Stimulated activated CD4-positive, alpha-beta T cell treated with anti-CD3 and anti-CD28 coated beads, Interleukin-4, amount 100 ng/mL, for 4 hours (primary cell): ENCODE results near the gene B4GALT6.

ENCODE experiments used
- DNase-seq, 2 experiments: peaks; one replicate each; pipeline ENCODE4 v3.0.0-alpha.2; 2020

Gene B4GALT6

GRCh38 chr18:31591113-31591512, 93.3 kb downstream of the B4GALT6 start:
- no peak for DNase-seq

- no peak for DNase-seq
Measured at GRCh38 chr18:31590570-31590969, 93.8 kb downstream of the B4GALT6 start.

DNA sequence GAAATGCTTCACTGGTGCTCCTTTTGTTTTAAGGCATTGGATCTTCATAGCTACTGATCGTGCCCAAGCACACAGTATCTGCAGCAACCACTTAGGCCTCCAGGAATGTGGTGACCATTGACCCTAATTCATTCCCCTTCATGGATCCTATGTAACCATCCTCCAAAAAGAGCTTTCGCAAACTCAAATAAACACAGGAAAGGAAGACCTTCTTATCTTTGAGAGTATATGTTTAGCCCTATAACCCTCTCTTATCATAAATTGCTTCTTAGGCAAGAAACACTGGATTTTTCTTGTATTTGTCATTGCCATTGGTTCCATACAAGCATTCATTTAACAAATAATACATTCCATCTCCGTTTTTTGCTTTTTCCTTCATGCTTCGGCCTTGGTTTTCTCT, 96.9 kb downstream of the B4GALT6 start:
- DNase-seq: no peak

DNA sequence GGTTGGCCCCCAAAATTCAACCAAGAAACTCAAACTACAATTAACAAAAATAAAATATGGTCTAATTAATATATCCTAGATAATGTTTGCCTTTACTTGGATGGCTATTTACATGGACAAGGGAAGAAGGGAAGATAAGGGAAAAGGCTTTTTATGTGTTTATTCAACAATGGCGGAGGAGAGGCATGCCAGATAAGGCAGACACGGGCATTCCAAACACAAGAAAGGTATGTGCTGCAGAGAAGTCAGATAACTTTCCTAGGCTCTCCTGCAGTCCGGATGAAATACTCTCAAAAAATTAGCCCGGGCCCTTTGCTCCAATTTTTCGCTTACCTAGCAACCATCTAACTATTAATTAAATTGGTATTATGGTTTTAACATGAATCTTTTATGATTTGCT, 97.8 kb downstream of the B4GALT6 start:
- no peak for DNase-seq

DNA sequence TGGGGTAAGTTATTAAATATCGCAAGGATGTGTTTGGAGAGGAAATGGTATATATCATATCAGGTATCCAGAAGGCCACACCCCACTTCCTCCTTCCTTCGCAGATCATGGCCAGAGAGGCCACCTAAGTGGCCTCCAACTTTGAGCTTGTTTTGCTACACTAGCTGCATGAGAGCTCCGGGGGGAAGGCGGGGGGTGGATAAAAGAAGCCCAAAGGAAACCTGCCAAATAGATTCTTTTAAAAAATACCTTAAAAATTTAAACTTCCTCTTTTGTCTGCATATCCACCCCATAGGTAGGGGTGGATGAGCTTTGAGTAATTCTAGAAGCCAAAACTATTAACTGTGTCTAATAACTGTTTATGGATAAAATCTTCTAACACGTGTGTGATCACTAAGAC, 98.4 kb downstream of the B4GALT6 start:
- no peak for DNase-seq

DNA sequence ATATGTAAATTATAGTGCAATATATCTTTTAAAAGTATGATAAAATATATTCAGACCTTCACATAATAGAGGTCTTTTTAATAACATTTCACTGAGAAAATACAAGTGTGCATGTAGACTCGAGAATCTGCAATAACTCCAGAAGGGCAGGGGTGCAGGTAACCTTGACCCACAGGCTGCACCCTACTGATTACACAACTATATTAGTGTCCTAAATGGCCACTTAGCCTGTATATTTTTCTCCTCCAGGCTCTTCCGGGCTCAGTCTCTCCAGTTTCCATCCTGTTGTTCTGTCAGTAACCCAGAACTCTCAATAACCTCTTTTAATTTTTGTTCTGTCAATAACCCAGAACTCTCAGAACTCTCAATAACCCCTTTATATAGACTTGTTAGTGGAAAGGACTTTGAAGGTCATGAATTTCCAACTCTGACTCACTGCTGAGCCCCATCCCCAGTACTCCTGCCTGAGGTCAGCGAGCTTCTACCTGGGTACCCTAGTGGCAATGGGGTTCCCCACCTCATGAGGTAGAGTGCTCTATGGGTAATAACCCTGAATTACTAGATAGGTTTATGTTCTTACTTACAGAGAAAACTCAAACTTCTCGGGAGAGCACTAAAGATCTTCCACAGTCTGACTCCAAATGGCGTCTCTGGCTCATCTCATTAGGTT, 101.1 kb downstream of the B4GALT6 start:
- DNase-seq: no peak

- DNase-seq: no peak
Measured at GRCh38 chr18:31581498-31582197, 102.7 kb downstream of the B4GALT6 start.

DNA sequence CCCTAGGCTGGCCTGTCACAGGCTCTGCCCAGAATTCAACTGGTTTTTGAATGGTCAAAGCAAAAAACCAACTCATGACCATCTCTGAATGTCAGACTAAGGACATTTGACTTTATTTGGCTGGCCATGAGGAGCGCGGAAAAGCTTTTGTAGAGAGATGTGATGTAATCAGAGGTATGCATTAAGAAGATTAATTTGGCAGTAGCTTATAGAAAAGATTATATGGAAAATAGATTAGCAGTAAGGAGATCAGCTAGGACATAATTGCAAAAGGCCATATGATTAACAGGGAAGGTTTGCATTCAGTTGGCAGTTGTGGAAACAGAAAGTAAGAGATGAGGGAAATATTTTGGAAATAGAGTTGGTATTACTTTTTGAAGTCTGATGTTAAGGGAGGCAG, 105.0 kb downstream of the B4GALT6 start:
- no peak for DNase-seq

DNA sequence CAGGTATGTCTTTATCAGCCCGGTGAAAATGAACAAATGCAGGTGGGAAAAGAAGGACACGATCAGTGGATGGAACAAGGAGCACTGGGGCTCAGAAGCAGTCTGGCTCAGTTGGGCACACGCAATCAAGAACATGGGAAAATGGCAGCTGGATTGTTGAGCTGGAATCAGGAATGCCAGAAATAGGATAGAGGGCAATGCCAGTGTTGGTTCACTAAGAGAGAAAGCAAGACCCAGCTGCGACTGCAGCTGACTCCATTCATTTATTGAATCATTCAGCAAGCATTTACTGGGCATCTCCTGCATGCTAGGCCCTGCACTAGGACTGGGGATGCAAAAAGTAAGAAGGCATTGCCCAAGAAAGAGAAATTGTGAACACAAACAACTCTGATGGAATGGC, 106.3 kb downstream of the B4GALT6 start:
- DNase-seq: no peak

- no peak for DNase-seq
Measured at GRCh38 chr18:31577195-31577594, 107.2 kb downstream of the B4GALT6 start.

GRCh38 chr18:31576670-31577069, 107.7 kb downstream of the B4GALT6 start:
- DNase-seq: no peak

- no peak for DNase-seq
Measured at GRCh38 chr18:31575515-31576257, 108.7 kb downstream of the B4GALT6 start.

DNA sequence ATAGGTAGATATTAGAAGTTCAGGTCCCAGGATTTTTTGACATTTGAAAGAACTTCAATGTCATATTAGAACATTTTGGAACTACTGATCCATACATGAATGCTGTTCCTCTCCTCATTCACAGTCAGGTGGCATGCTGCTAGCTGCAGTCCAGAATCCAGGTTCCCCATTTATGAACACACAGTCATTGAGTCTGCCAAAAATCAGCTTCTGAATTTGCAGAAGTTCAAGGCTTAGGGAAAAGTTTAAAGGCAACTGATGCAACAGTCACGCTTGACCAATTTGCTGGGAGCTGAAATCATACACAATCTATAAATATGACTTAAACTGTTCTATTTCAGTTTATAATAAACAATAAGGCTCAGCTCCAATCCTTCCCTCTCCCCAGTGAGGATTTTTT, 110.0 kb downstream of the B4GALT6 start:
- no peak for DNase-seq
